Measurements from ENCODE around the gene G3BP1. TPM values are rescaled to one million over a fixed set of nuclear protein-coding genes. Genes with fewer than 3 reads are reported as not detected.

Gene G3BP1
- total RNA-seq, 1 experiment from 2014 or later, result 400 TPM

DNA sequence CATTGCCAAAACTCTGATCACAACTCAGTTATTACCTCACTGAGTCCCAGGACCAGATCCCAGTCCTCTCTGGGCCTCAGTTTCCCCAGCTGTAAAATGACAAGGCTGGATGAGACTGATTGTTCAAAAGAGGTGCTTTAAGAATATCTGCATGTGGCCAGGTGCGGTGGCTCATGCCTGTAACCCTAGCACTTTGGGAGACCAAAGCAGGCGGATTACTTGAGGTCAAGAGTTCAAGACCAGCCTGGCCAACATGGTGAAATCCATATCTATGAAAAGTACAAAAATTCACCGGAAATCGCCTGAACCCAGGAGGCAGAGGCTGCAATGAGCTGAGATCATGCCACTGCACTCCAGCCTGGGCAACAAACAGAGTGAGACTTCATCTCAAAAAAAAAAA is 21.6 kb upstream of the G3BP1 start (continued):
- TF ChIP-seq, protein P1, sequence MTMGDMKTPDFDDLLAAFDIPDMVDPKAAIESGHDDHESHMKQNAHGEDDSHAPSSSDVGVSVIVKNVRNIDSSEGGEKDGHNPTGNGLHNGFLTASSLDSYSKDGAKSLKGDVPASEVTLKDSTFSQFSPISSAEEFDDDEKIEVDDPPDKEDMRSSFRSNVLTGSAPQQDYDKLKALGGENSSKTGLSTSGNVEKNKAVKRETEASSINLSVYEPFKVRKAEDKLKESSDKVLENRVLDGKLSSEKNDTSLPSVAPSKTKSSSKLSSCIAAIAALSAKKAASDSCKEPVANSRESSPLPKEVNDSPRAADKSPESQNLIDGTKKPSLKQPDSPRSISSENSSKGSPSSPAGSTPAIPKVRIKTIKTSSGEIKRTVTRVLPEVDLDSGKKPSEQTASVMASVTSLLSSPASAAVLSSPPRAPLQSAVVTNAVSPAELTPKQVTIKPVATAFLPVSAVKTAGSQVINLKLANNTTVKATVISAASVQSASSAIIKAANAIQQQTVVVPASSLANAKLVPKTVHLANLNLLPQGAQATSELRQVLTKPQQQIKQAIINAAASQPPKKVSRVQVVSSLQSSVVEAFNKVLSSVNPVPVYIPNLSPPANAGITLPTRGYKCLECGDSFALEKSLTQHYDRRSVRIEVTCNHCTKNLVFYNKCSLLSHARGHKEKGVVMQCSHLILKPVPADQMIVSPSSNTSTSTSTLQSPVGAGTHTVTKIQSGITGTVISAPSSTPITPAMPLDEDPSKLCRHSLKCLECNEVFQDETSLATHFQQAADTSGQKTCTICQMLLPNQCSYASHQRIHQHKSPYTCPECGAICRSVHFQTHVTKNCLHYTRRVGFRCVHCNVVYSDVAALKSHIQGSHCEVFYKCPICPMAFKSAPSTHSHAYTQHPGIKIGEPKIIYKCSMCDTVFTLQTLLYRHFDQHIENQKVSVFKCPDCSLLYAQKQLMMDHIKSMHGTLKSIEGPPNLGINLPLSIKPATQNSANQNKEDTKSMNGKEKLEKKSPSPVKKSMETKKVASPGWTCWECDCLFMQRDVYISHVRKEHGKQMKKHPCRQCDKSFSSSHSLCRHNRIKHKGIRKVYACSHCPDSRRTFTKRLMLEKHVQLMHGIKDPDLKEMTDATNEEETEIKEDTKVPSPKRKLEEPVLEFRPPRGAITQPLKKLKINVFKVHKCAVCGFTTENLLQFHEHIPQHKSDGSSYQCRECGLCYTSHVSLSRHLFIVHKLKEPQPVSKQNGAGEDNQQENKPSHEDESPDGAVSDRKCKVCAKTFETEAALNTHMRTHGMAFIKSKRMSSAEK (CRISPR knock-in tag; IDR thresholded peaks at IDR 0.05; ENCODE audit: borderline replicate concordance), result no peak
- TF ChIP-seq, protein P2, sequence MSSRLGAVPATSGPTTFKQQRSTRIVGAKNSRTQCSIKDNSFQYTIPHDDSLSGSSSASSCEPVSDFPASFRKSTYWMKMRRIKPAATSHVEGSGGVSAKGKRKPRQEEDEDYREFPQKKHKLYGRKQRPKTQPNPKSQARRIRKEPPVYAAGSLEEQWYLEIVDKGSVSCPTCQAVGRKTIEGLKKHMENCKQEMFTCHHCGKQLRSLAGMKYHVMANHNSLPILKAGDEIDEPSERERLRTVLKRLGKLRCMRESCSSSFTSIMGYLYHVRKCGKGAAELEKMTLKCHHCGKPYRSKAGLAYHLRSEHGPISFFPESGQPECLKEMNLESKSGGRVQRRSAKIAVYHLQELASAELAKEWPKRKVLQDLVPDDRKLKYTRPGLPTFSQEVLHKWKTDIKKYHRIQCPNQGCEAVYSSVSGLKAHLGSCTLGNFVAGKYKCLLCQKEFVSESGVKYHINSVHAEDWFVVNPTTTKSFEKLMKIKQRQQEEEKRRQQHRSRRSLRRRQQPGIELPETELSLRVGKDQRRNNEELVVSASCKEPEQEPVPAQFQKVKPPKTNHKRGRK (CRISPR knock-in tag; IDR thresholded peaks at IDR 0.05; ENCODE audit: borderline replicate concordance), result no peak
- TF ChIP-seq ATF1 (CRISPR knock-in tag; IDR thresholded peaks at IDR 0.05), result no peak
- TF ChIP-seq, protein P3, sequence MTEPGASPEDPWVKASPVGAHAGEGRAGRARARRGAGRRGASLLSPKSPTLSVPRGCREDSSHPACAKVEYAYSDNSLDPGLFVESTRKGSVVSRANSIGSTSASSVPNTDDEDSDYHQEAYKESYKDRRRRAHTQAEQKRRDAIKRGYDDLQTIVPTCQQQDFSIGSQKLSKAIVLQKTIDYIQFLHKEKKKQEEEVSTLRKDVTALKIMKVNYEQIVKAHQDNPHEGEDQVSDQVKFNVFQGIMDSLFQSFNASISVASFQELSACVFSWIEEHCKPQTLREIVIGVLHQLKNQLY (CRISPR knock-in tag; IDR thresholded peaks at IDR 0.05), result no peak

DNA sequence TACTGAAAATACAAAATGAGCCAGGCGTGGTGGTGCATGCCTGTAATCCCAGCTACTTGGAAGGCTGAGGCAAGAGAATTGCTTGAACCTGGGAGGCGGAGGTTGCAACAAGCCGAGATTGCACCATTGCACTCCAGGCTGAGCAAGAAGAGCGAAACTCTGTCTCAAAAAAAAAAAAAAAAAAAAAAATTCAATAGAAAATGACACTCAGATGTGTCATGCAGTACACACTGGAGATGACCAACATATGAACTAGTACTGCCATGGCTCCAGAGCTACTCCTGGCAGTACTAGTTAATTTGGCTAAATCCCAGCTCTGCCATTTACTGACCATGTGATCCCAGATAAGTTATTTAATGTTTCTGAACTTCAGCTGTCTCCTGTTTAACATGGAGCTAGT is 20.7 kb upstream of the G3BP1 start:
- Mint-ChIP-seq H3K9me3 (no peaks in the 10 kb centered on the region), H3K4me1 (peaks cover 11% of the 10 kb centered on the region), H3K27me3 (ENCODE audit: low read depth) (no peaks in the 10 kb centered on the region), H3K36me3 (peaks cover 10% of the 10 kb centered on the region), H3K4me3 (no peak overlapping the region), H3K27ac (no peak overlapping the region)
- ChIA-PET CTCF (interaction anchor here (1.0 to 1.6 kb wide), 3 partner anchors 10 to 228 kb away, joined by 3 to 6 read pairs (median 3); no protein-coding TSS in a partner anchor), POLR2A (interaction anchor here (0.7 kb wide), 1 partner anchor 139 kb away, joined by 3 read pairs; no protein-coding TSS in a partner anchor)
- DNase-seq (ENCODE audit: low spot score) (no peak), ATAC-seq (no peak)
- TF ChIP-seq, protein P4, sequence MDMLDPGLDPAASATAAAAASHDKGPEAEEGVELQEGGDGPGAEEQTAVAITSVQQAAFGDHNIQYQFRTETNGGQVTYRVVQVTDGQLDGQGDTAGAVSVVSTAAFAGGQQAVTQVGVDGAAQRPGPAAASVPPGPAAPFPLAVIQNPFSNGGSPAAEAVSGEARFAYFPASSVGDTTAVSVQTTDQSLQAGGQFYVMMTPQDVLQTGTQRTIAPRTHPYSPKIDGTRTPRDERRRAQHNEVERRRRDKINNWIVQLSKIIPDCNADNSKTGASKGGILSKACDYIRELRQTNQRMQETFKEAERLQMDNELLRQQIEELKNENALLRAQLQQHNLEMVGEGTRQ (CRISPR knock-in tag; IDR thresholded peaks at IDR 0.05), result no peak
- TF ChIP-seq, protein P5, sequence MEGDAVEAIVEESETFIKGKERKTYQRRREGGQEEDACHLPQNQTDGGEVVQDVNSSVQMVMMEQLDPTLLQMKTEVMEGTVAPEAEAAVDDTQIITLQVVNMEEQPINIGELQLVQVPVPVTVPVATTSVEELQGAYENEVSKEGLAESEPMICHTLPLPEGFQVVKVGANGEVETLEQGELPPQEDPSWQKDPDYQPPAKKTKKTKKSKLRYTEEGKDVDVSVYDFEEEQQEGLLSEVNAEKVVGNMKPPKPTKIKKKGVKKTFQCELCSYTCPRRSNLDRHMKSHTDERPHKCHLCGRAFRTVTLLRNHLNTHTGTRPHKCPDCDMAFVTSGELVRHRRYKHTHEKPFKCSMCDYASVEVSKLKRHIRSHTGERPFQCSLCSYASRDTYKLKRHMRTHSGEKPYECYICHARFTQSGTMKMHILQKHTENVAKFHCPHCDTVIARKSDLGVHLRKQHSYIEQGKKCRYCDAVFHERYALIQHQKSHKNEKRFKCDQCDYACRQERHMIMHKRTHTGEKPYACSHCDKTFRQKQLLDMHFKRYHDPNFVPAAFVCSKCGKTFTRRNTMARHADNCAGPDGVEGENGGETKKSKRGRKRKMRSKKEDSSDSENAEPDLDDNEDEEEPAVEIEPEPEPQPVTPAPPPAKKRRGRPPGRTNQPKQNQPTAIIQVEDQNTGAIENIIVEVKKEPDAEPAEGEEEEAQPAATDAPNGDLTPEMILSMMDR (IDR thresholded peaks at IDR 0.05), result no peak
- TF ChIP-seq IRF2 (CRISPR knock-in tag; IDR thresholded peaks at IDR 0.05; ENCODE audit: borderline replicate concordance, low read depth) (no peak), MXD4 (CRISPR knock-in tag; IDR thresholded peaks at IDR 0.05; ENCODE audit: borderline replicate concordance) (no peak), HMGA2 (CRISPR knock-in tag; IDR thresholded peaks at IDR 0.05) (no peak)
- TF ChIP-seq, protein P6, sequence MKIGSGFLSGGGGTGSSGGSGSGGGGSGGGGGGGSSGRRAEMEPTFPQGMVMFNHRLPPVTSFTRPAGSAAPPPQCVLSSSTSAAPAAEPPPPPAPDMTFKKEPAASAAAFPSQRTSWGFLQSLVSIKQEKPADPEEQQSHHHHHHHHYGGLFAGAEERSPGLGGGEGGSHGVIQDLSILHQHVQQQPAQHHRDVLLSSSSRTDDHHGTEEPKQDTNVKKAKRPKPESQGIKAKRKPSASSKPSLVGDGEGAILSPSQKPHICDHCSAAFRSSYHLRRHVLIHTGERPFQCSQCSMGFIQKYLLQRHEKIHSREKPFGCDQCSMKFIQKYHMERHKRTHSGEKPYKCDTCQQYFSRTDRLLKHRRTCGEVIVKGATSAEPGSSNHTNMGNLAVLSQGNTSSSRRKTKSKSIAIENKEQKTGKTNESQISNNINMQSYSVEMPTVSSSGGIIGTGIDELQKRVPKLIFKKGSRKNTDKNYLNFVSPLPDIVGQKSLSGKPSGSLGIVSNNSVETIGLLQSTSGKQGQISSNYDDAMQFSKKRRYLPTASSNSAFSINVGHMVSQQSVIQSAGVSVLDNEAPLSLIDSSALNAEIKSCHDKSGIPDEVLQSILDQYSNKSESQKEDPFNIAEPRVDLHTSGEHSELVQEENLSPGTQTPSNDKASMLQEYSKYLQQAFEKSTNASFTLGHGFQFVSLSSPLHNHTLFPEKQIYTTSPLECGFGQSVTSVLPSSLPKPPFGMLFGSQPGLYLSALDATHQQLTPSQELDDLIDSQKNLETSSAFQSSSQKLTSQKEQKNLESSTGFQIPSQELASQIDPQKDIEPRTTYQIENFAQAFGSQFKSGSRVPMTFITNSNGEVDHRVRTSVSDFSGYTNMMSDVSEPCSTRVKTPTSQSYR (CRISPR knock-in tag; IDR thresholded peaks at IDR 0.05), result no peak
- TF ChIP-seq, protein P7, sequence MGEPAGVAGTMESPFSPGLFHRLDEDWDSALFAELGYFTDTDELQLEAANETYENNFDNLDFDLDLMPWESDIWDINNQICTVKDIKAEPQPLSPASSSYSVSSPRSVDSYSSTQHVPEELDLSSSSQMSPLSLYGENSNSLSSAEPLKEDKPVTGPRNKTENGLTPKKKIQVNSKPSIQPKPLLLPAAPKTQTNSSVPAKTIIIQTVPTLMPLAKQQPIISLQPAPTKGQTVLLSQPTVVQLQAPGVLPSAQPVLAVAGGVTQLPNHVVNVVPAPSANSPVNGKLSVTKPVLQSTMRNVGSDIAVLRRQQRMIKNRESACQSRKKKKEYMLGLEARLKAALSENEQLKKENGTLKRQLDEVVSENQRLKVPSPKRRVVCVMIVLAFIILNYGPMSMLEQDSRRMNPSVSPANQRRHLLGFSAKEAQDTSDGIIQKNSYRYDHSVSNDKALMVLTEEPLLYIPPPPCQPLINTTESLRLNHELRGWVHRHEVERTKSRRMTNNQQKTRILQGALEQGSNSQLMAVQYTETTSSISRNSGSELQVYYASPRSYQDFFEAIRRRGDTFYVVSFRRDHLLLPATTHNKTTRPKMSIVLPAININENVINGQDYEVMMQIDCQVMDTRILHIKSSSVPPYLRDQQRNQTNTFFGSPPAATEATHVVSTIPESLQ (CRISPR knock-in tag; IDR thresholded peaks at IDR 0.05), result no peak

Measured in WTC11 (cell line).